Activated CD8-positive, alpha-beta memory T cell treated with anti-CD3 and anti-CD28 coated beads, Interleukin-2, amount 10 ng/mL, durations not matched to agents 7 days and 5 days (primary cell): ENCODE results near the gene KANK3. TPM values are rescaled to one million over a fixed set of nuclear protein-coding genes. Genes with fewer than 3 reads are reported as not detected.
"Not testable (repeated sequence)": the region's sequence is repeated elsewhere in the genome, so short reads cannot be mapped to it uniquely, and the experiment has no call there.

Experiments used
- ATAC-seq: fragments of 150-1000 bp; cut with Tn5 transposase; one replicate; pipeline ENCODE4 v1.10.0; 2021; ENCODE audit warnings: moderate library complexity
- CTCF ChIA-PET: fragments of 350-600 bp; sonication (Branson Sonifier 250); formaldehyde crosslinking; loops from one replicate; lab custom pipeline; 2021; ENCODE audit warnings: antibody characterized with exemption; lab: Charles Lee
- DNase-seq: peaks from one replicate; pipeline ENCODE4 v3.0.0-alpha.2; 2020
- H3K27ac Mint-ChIP-seq: one replicate; pipeline ENCODE4 v1.8.0; 2021; ENCODE audit warnings: mild to moderate bottlenecking, mixed read lengths
- H3K27me3 Mint-ChIP-seq: one replicate; pipeline ENCODE4 v1.8.0; 2021; ENCODE audit warnings: mixed read lengths
- H3K36me3 Mint-ChIP-seq: one replicate; pipeline ENCODE4 v1.8.0; 2021; ENCODE audit warnings: mild to moderate bottlenecking, mixed read lengths
- H3K4me1 Mint-ChIP-seq: one replicate; pipeline ENCODE4 v1.8.0; 2021; ENCODE audit warnings: mixed read lengths
- H3K4me3 Mint-ChIP-seq: one replicate; pipeline ENCODE4 v1.8.0; 2021; ENCODE audit warnings: mild to moderate bottlenecking, moderate library complexity, mixed read lengths
- H3K9me3 Mint-ChIP-seq: one replicate; pipeline ENCODE4 v1.8.0; 2022; ENCODE audit warnings: low read depth, mixed read lengths
- total RNA-seq, 2 experiments: library from RNA; stranded (reverse); gene quantifications; one replicate each; pipeline ENCODE4 v1.2.3, GENCODE V29; 2021

KANK3 gene
- total RNA-seq, 2 experiments from 2014 or later, result 3.2 to 3.7 TPM

DNA sequence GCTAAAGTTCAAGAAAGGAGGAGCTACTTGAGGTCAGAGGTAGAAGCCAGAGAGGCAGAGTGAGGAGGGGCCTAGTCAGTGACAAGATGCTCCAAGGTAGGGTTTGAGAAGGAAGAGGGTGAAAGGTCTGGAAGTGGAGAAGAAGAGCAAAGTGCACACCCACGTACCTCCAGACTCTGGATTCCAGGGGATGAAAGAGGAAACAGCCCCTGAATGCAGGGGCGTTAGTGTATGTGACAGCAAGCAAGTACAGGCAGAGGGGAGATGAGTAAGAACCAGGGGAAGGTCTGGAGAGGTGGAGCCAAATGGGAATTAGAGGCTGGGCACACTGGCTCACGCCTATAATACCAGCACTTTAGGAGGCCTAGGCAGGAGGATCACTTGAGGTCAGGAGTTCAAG is 13.1 kb downstream of the KANK3 start:
- CTCF ChIA-PET, result no interaction called here
- DNase-seq, result no peak

GRCh38 chr19:8325454-8325853 is 17.6 kb downstream of the KANK3 start:
- Mint-ChIP-seq H3K27me3 (peaks cover 5% of the 10 kb centered on the region), H3K9me3 (no peaks in the 10 kb centered on the region), H3K4me3 (no peak overlapping the region), H3K36me3 (peaks cover 14% of the 10 kb centered on the region), H3K27ac (no peak overlapping the region), H3K4me1 (peaks cover 21% of the 10 kb centered on the region)
- DNase-seq (no peak), ATAC-seq (no peak)
- CTCF ChIA-PET, result no interaction called here

More for the DNA sequence above, 13.1 kb downstream of the KANK3 start:
- H3K36me3 Mint-ChIP-seq, result no peaks in the 10 kb centered on the region
- H3K9me3 Mint-ChIP-seq, result no peaks in the 10 kb centered on the region
- peaks cover 4% of the 10 kb centered on the region for H3K4me1 Mint-ChIP-seq
- H3K27ac Mint-ChIP-seq, result no peak overlapping the region
- ATAC-seq, result no peak
- H3K4me3 Mint-ChIP-seq, result no peak overlapping the region
- H3K27me3 Mint-ChIP-seq, result peaks cover 19% of the 10 kb centered on the region

DNA sequence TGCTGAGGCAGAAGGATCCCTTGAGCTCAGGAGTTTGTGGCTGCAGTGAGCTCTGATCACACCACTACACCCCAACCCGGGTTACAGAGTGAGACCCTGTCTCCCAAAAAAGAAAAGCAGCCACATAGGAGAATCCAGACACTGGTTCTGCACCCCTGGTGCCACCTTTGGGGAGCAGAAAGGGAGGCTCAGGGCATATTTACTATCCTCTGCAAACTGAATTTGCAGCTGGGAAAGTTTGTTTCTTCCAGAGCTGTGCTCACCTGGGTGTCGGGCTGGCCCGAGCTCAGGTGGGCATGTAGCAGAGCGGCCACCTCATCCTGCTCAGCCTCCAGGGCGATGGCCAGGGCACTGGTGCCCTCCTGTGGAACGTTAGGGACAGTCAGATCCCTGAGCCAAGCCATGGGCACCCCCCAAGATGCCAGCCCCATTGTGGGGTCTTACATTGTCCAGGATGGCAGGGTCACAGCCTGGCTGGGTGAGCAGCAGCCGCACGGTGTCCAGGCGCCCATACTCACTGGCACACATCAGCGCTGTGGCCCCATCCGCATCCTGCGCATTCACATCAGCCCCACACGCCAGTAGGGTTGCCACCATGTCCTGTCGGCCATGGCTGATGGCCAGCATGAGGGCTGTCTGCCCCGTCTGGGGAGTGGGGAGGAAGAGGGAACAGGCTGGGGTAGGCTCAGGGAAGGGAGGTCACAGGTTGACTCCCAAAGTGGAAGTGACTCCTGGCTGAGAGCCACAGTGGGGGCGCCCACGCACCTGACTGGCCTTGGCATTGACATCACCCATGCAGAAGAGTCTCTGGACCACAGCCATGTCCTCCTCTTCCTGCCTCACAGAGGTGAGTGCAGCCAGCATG is 18.6 kb downstream of the KANK3 start:
- no peak for ATAC-seq
- H3K4me3 Mint-ChIP-seq, result no peak overlapping the region

GRCh38 chr19:8323781-8324185 is 19.3 kb downstream of the KANK3 start:
- peaks cover 5% of the 10 kb centered on the region for H3K27me3 Mint-ChIP-seq
- no peaks in the 10 kb centered on the region for H3K9me3 Mint-ChIP-seq
- CTCF ChIA-PET, result interaction anchor here (1.0 to 1.6 kb wide), 5 partner anchors 10 to 165 kb away, joined by 3 to 5 read pairs (median 4); no protein-coding TSS in a partner anchor
- peaks cover 14% of the 10 kb centered on the region for H3K36me3 Mint-ChIP-seq
- H3K4me3 Mint-ChIP-seq, result no peak overlapping the region
- DNase-seq, result no peak
- no peak overlapping the region for H3K27ac Mint-ChIP-seq
- no peak for ATAC-seq
- H3K4me1 Mint-ChIP-seq, result peaks cover 35% of the 10 kb centered on the region

More for the DNA sequence above, 18.6 kb downstream of the KANK3 start:
- CTCF ChIA-PET, result interaction anchor here (1.2 to 1.6 kb wide), 3 partner anchors 10 to 166 kb away, joined by 4 to 5 read pairs (median 4); no protein-coding TSS in a partner anchor
- Mint-ChIP-seq H3K27me3 (peaks cover 5% of the 10 kb centered on the region), H3K27ac (no peak overlapping the region), H3K36me3 (peaks cover 14% of the 10 kb centered on the region), H3K9me3 (no peaks in the 10 kb centered on the region), H3K4me1 (peaks cover 31% of the 10 kb centered on the region)
- DNase-seq, result no peak

DNA sequence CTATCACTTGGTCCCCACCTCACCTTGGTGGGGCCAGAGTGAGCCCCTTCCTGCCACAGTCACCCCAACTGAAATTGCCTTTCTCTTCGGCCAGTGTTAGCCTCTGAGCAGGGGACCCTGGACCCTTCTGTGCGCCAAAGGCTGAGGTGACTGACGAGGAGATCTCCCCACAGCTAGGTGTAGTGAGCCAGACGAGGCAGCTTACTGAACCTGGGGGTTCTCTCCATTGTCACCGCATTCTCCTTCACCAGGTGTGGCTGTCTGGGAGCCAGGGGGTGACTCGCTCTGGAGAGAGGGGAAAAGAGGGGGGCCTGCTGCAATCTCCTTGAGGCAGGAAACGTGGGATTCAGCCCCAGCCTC is 20.4 kb downstream of the KANK3 start:
- Mint-ChIP-seq H3K4me1 (peaks cover 35% of the 10 kb centered on the region), H3K4me3 (peak overlapping the region; percentile 99), H3K27ac (no peak overlapping the region), H3K27me3 (no peaks in the 10 kb centered on the region), H3K9me3 (no peaks in the 10 kb centered on the region), H3K36me3 (peaks cover 14% of the 10 kb centered on the region)
- DNase-seq (no peak), ATAC-seq (no peak)
- CTCF ChIA-PET, result interaction anchor here (1.0 to 2.9 kb wide), 5 partner anchors 11 to 379 kb away, joined by 3 to 12 read pairs (median 3); no protein-coding TSS in a partner anchor

GRCh38 chr19:8321986-8322637 is 20.9 kb downstream of the KANK3 start:
- Mint-ChIP-seq H3K36me3 (peaks cover 14% of the 10 kb centered on the region), H3K4me1 (peaks cover 36% of the 10 kb centered on the region), H3K27me3 (no peaks in the 10 kb centered on the region), H3K27ac (peak overlapping the region; percentile 98), H3K4me3 (peak overlapping the region; percentile 99), H3K9me3 (no peaks in the 10 kb centered on the region)
- CTCF ChIA-PET, result interaction anchor here (0.9 to 2.9 kb wide), 7 partner anchors 12 to 378 kb away, joined by 3 to 12 read pairs (median 3); no protein-coding TSS in a partner anchor
- ATAC-seq (no peak), DNase-seq (no peak)

DNA sequence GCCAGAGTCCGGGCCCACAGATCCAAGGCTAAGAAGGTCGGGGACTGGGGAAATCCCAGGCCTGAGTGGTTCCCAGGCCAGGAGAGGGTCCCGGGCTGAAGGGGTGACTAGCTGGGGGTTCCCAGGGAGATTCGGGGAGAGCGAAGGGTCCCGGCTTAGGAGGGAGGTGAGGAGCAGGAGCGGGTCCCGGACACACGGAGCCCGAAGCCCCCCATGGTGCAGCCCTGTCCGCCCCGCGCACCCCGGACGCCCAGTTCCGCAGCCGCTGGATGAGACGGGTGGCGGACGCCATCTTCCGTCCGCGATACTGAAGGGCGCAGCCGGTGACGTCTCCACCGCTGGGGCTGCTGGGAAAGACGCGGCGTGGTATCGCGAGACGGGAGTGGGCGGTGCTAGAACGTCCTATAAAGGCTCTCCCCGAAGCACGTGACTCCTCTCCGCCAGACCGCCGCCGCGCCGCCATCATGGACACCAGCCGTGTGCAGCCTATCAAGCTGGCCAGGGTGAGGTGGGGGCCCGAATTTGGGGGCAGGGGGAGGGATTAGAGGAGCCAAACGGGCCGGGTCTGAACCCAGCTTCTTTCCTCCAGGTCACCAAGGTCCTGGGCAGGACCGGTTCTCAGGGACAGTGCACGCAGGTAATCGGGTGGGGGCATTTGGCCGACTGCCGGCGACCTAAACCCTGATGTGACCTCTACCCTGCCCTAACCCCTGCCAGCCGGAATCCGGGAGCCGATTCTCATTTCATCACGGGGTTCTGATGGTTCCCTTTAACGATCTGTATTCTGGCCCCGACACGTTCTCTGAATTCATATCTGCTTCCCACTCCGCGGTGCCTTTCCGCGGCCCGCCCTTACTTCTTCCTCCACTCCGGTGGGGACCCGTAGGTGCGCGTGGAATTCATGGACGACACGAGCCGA is 21.7 kb downstream of the KANK3 start, which contains the start of the genes NDUFA7 and RPS28:
NDUFA7 (minus strand) TSS at position 309 of the 919 bp plus-strand sequence; CDS start at position 292, 17 bp downstream.
RPS28 (plus strand) TSS at position 430 of the 919 bp plus-strand sequence; CDS start at position 465, 35 bp downstream.
- DNase-seq (peak; percentile 98), ATAC-seq (peak; percentile 92)
- Mint-ChIP-seq H3K4me1 (peaks cover 36% of the 10 kb centered on the region), H3K27me3 (no peaks in the 10 kb centered on the region), H3K27ac (peak within 1 kb of the TSS; percentile 98), H3K9me3 (no peaks in the 10 kb centered on the region), H3K36me3 (peaks cover 14% of the 10 kb centered on the region), H3K4me3 (peak within 1 kb of the TSS; percentile 99)
- CTCF ChIA-PET, result interaction anchor here (0.8 to 2.9 kb wide), 10 partner anchors 10 to 260 kb away, joined by 3 to 12 read pairs (median 4); no protein-coding TSS in a partner anchor

- H3K4me3 Mint-ChIP-seq, result peak overlapping the region; percentile 99
- DNase-seq (peak; percentile 61), ATAC-seq (peak; percentile 11)
- H3K27me3 Mint-ChIP-seq, result no peaks in the 10 kb centered on the region
- CTCF ChIA-PET, result interaction anchor here (0.6 to 2.9 kb wide), 8 partner anchors 9 to 71 kb away, joined by 3 to 12 read pairs (median 4); no protein-coding TSS in a partner anchor
- peak overlapping the region; percentile 98 for H3K27ac Mint-ChIP-seq
- H3K4me1 Mint-ChIP-seq, result peaks cover 36% of the 10 kb centered on the region
- H3K9me3 Mint-ChIP-seq, result no peaks in the 10 kb centered on the region
- peaks cover 14% of the 10 kb centered on the region for H3K36me3 Mint-ChIP-seq
Measured at GRCh38 chr19:8320564-8321066, 22.4 kb downstream of the KANK3 start.

GRCh38 chr19:8319807-8320520 is 23.1 kb downstream of the KANK3 start:
- Mint-ChIP-seq H3K4me1 (peaks cover 36% of the 10 kb centered on the region), H3K4me3 (peak overlapping the region; percentile 99), H3K27me3 (no peaks in the 10 kb centered on the region), H3K27ac (peak overlapping the region; percentile 98), H3K36me3 (peaks cover 20% of the 10 kb centered on the region), H3K9me3 (no peaks in the 10 kb centered on the region)
- ATAC-seq, result no peak
- CTCF ChIA-PET, result interaction anchor here (0.6 to 2.9 kb wide), 7 partner anchors 8 to 72 kb away, joined by 3 to 12 read pairs (median 4); no protein-coding TSS in a partner anchor
- DNase-seq, result no peak

- H3K27ac Mint-ChIP-seq, result not testable (repeated sequence)
Measured at GRCh38 chr19:8318835-8319234, 24.2 kb downstream of the KANK3 start.

DNA sequence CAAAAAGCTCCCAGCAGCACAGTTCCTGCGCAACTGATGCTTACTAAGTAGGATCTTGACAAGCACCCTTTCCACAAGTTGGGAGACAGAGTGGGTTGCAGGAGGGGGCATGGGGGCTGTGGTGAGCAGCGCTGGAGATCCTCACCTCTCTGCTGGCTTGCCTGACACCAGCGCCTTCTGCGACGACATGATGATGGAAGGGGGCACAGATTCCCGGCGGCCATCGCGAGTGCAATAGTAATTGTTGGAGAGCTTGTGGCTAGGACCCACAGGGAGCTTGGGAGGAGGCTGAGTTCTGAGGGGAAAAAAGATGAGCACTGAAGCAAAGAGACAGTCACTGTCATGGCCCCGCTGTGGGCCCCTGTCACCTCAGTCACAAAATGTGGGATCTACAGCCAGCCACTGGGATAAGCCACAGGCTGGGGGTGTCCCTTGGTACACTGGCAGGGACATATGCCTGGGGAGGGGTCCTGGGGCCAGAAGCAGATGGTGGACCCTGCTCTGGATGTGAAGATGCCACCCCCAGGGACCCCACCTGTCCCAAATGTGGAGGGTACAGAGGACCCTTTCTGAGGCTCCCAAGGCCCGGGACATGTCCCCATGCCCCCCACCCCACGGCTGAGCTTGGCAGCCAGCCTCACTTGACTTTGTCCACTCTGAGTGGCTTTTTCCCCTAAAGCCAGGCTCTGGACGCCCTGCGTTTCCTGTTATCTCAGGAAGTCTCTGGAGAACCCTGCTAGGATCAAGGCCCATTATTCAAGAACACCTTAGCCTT is 26.5 kb downstream of the KANK3 start:
- H3K4me3 Mint-ChIP-seq, result no peak overlapping the region
- peak overlapping the region; percentile 54 for H3K27ac Mint-ChIP-seq
- H3K27me3 Mint-ChIP-seq, result no peaks in the 10 kb centered on the region
- CTCF ChIA-PET, result interaction anchor here (0.6 kb wide), 1 partner anchor 159 kb away, joined by 3 read pairs; no protein-coding TSS in a partner anchor
- DNase-seq (no peak), ATAC-seq (no peak)
- H3K4me1 Mint-ChIP-seq, result peaks cover 16% of the 10 kb centered on the region
- peaks cover 8% of the 10 kb centered on the region for H3K36me3 Mint-ChIP-seq
- H3K9me3 Mint-ChIP-seq, result no peaks in the 10 kb centered on the region

More at GRCh38 chr19:8318835-8319234, 24.2 kb downstream of the KANK3 start:
- H3K4me1 Mint-ChIP-seq, result peaks cover 35% of the 10 kb centered on the region
- CTCF ChIA-PET, result interaction anchor here (1.0 to 2.6 kb wide), 3 partner anchors 9 to 51 kb away, joined by 3 to 6 read pairs (median 4); no protein-coding TSS in a partner anchor
- ATAC-seq, H3K27me3 Mint-ChIP-seq, H3K4me3 Mint-ChIP-seq, H3K9me3 Mint-ChIP-seq, DNase-seq: not testable (repeated sequence)
- H3K36me3 Mint-ChIP-seq, result peaks cover 22% of the 10 kb centered on the region
